HEK293T (cell line): ENCODE measurements around the gene RGS10.

ENCODE experiments used
- CTCF ChIA-PET: fragments of 350-600 bp; formaldehyde crosslinking; extraction: SDS; loops from one replicate; lab custom pipeline; 2021; ENCODE audit warnings: antibody characterized with exemption, inconsistent platforms; lab: Yijun Ruan, JAX
- POLR2A ChIA-PET: fragments of 350-600 bp; formaldehyde crosslinking; extraction: SDS; loops from one replicate; lab custom pipeline; 2020; ENCODE audit warnings: antibody characterized with exemption, inconsistent platforms; lab: Yijun Ruan, JAX
- DNase-seq: peaks from one replicate; pipeline ENCODE4 v3.0.0; 2012; ENCODE audit warnings: mixed read lengths; ENCODE audit errors: extremely low spot score
- ARNT ChIP-seq: fragments of 450-650 bp; IDR thresholded peaks from 2 replicates; pipeline ENCODE4 v1.6.1; 2017; ENCODE audit warnings: mild to moderate bottlenecking
- BHLHE40 ChIP-seq: fragments of 450-650 bp; IDR thresholded peaks from 2 replicates; pipeline ENCODE4 v1.6.1; 2016; ENCODE audit warnings: mild to moderate bottlenecking, moderate library complexity, borderline replicate concordance
- CTBP1 ChIP-seq: fragments of 450-650 bp; IDR thresholded peaks from 2 replicates; pipeline ENCODE4 v1.6.1; 2016; ENCODE audit warnings: borderline replicate concordance
- ELF4 ChIP-seq: fragments of 450-650 bp; IDR thresholded peaks from 2 replicates; pipeline ENCODE4 v1.6.1; 2017; ENCODE audit warnings: antibody characterized with exemption
- FOXA1 ChIP-seq: fragments of 450-650 bp; IDR thresholded peaks from 2 replicates; pipeline ENCODE4 v1.6.1; 2016; ENCODE audit warnings: mild to moderate bottlenecking
- FOXK2 ChIP-seq: fragments of 450-650 bp; IDR thresholded peaks from 2 replicates; pipeline ENCODE4 v1.6.1; 2016; ENCODE audit warnings: mild to moderate bottlenecking
- FOXM1 ChIP-seq: fragments of 450-650 bp; IDR thresholded peaks from 2 replicates; pipeline ENCODE4 v1.6.1; 2017; ENCODE audit warnings: mild to moderate bottlenecking, borderline replicate concordance
- HDGF ChIP-seq: fragments of 450-650 bp; IDR thresholded peaks from 2 replicates; pipeline ENCODE4 v1.6.1; 2017; ENCODE audit warnings: antibody characterized with exemption, borderline replicate concordance
- L3MBTL2 ChIP-seq: fragments of 450-650 bp; conservative IDR thresholded peaks from 2 replicates; pipeline ENCODE4 v1.6.1; 2016; ENCODE audit warnings: mild to moderate bottlenecking
- LEF1 ChIP-seq: fragments of 450-650 bp; IDR thresholded peaks from 2 replicates; pipeline ENCODE4 v1.6.1; 2017; ENCODE audit warnings: mild to moderate bottlenecking, borderline replicate concordance
- NFRKB ChIP-seq: fragments of 450-650 bp; IDR thresholded peaks from 2 replicates; pipeline ENCODE4 v1.6.1; 2016; ENCODE audit warnings: mild to moderate bottlenecking, moderate library complexity
- SP1 ChIP-seq: fragments of 450-650 bp; IDR thresholded peaks from 2 replicates; pipeline ENCODE4 v1.6.1; 2017
- SUZ12 ChIP-seq: fragments of 450-650 bp; IDR thresholded peaks from 2 replicates; pipeline ENCODE4 v1.6.1; 2016; ENCODE audit warnings: mild to moderate bottlenecking
- TARDBP ChIP-seq: fragments of 450-650 bp; IDR thresholded peaks from 2 replicates; pipeline ENCODE4 v1.6.1; 2016
- ZNF384 ChIP-seq: fragments of 450-650 bp; IDR thresholded peaks from 2 replicates; pipeline ENCODE4 v1.6.1; 2016
- TF ChIP-seq, protein P1 (sequence below): fragments of 450-650 bp; IDR thresholded peaks from 2 replicates; pipeline ENCODE4 v1.6.1; 2016

Gene RGS10

GRCh38 chr10:119507115-119507514, 35.4 kb downstream of the RGS10 start:
- ChIA-PET POLR2A (no interaction called here), CTCF (interaction anchor here (0.8 kb wide), 1 partner anchor 36 kb away, joined by 3 read pairs; no protein-coding TSS in a partner anchor)
- TF ChIP-seq FOXK2 (no peak), ZNF384 (no peak), NFRKB (no peak), HDGF (no peak), FOXA1 (no peak), LEF1 (no peak), ARNT (no peak), SP1 (no peak), FOXM1 (no peak), BHLHE40 (no peak), SUZ12 (no peak), TARDBP (no peak), L3MBTL2 (no peak)
- TF ChIP-seq, protein P1, sequence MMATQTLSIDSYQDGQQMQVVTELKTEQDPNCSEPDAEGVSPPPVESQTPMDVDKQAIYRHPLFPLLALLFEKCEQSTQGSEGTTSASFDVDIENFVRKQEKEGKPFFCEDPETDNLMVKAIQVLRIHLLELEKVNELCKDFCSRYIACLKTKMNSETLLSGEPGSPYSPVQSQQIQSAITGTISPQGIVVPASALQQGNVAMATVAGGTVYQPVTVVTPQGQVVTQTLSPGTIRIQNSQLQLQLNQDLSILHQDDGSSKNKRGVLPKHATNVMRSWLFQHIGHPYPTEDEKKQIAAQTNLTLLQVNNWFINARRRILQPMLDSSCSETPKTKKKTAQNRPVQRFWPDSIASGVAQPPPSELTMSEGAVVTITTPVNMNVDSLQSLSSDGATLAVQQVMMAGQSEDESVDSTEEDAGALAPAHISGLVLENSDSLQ = no peak

DNA sequence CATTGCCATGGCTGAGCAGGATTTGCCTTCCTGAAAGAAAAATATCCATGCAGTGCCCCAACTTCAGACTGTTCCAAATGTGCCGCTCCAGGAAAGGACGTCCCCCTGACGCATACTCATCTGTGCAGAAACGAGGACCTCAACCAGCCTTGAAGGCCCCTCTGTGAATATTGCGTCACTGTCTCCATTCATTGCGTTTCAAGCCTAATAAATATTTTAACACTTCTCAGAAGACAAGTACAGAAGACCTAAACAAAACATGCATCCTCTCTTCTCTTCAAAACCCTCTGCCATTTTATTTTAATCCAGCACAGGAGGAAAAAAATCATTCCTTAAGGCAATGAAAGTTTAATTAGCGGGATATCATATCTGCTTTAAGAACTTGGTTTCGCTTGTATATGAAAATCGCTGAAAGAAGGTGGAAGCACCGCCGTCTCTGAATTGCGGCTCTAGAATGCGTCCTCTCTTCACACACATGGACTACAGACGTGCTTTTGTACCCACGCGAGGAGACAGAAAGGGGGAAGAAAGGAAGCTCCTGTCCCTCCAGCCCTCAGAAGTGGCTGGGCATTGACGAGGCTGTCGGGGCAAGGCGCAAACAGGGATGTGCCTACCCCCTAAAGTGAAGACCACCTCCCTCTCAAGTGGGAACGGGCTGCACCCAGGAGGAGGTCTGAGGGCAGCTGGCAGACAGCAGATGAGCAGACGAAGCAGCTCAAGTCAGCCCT, 36.8 kb downstream of the RGS10 start:
- DNase-seq = no peak
- ChIA-PET POLR2A (no interaction called here), CTCF (no interaction called here)
- TF ChIP-seq L3MBTL2 (no peak), ARNT (no peak), FOXA1 (no peak), SP1 (no peak), CTBP1 (no peak), SUZ12 (no peak), ELF4 (no peak), FOXM1 (no peak)

More at GRCh38 chr10:119507115-119507514, 35.4 kb downstream of the RGS10 start:
- DNase-seq = no peak

DNA sequence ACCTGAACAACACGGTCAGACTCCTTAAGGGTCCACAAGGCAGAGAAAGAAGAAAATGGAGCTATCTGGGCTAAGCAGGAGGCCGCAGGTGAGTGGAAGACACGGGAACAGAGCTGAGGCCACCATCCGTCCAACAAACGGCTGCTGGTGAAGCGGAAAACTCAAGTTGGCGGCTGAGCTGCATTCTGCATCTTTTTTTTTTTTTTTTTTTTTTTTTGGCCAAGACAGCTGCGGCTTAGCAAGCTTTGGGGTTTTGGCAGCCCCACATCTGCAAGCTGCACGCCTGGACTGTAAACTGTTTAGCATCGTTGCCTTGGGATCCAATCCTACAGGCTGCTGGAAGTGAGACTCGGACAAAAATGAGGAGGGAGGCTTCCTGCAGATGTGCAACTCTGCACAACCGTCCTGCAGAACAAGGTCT, 37.4 kb downstream of the RGS10 start:
- ChIA-PET POLR2A (no interaction called here), CTCF (no interaction called here)
- DNase-seq = no peak
- no peak for TF ChIP-seq ELF4
- no peak for TF ChIP-seq FOXK2
- TF ChIP-seq SP1 = no peak
- TF ChIP-seq ARNT = no peak
- TF ChIP-seq L3MBTL2 = no peak
- TF ChIP-seq, protein P1 = no peak
- TF ChIP-seq NFRKB = no peak
- TF ChIP-seq HDGF = no peak
- TF ChIP-seq TARDBP = no peak
- TF ChIP-seq CTBP1 = no peak
- TF ChIP-seq FOXM1 = no peak
- TF ChIP-seq ZNF384 = no peak
- TF ChIP-seq SUZ12 = no peak
- TF ChIP-seq LEF1 = no peak
- TF ChIP-seq BHLHE40 = no peak
- no peak for TF ChIP-seq FOXA1

GRCh38 chr10:119504651-119505050, 37.9 kb downstream of the RGS10 start:
- TF ChIP-seq SP1 = no peak
- TF ChIP-seq, protein P1 = no peak
- TF ChIP-seq CTBP1 = no peak
- no peak for TF ChIP-seq ZNF384
- TF ChIP-seq L3MBTL2 = no peak
- TF ChIP-seq LEF1 = no peak
- no peak for TF ChIP-seq BHLHE40
- TF ChIP-seq SUZ12 = no peak
- no peak for TF ChIP-seq FOXK2
- TF ChIP-seq TARDBP = no peak
- TF ChIP-seq HDGF = no peak
- TF ChIP-seq NFRKB = no peak
- TF ChIP-seq FOXA1 = no peak
- no peak for TF ChIP-seq FOXM1
- TF ChIP-seq ELF4 = no peak
- TF ChIP-seq ARNT = no peak
- DNase-seq = no peak
- POLR2A ChIA-PET = no interaction called here
- CTCF ChIA-PET = no interaction called here

- CTCF ChIA-PET = no interaction called here
- TF ChIP-seq L3MBTL2 (no peak), ELF4 (no peak), NFRKB (no peak), FOXM1 (no peak), ZNF384 (no peak)
- no peak for DNase-seq
- POLR2A ChIA-PET = no interaction called here
Measured at GRCh38 chr10:119503821-119504220, 38.7 kb downstream of the RGS10 start.

- no peak for TF ChIP-seq SUZ12
- TF ChIP-seq BHLHE40 = no peak
- TF ChIP-seq ZNF384 = no peak
- no peak for TF ChIP-seq FOXM1
- no peak for TF ChIP-seq ARNT
- no peak for TF ChIP-seq TARDBP
- no peak for TF ChIP-seq LEF1
- TF ChIP-seq, protein P1 = no peak
- no peak for TF ChIP-seq ELF4
- TF ChIP-seq FOXA1 = no peak
- TF ChIP-seq NFRKB = no peak
- TF ChIP-seq L3MBTL2 = no peak
- TF ChIP-seq CTBP1 = no peak
- TF ChIP-seq FOXK2 = no peak
- TF ChIP-seq SP1 = no peak
- TF ChIP-seq HDGF = no peak
- DNase-seq = no peak
- POLR2A ChIA-PET = interaction anchor here (0.7 kb wide), 1 partner anchor 13 kb away, joined by 3 read pairs; no protein-coding TSS in a partner anchor
- CTCF ChIA-PET = no interaction called here
Measured at GRCh38 chr10:119502618-119503155, 39.8 kb downstream of the RGS10 start.
